Endothelial cell of umbilical vein (primary cell): Measurements from ENCODE around the gene ARHGEF17. TPM values are rescaled to one million over a fixed set of nuclear protein-coding genes. Genes with fewer than 3 reads are reported as not detected.

ENCODE experiments used
- BruUV-seq: library from RNA; stranded (reverse); fragments of 400-500 nt; replicated peaks from 2 replicates; lab custom pipeline; 2021; lab: Mats Ljungman, UMichigan
- CTCF ChIA-PET: fragments of 300-600, 350-600 bp; sonication (Branson Sonifier 250); formaldehyde crosslinking; loops from one replicate; lab custom pipeline; 2021; ENCODE audit warnings: antibody characterized with exemption, inconsistent platforms; lab: Charles Lee
- POLR2A ChIA-PET: fragments of 300-600, 350-600 bp; sonication (Branson Sonifier 250); formaldehyde crosslinking; loops from one replicate; lab custom pipeline; 2021; ENCODE audit warnings: antibody characterized with exemption, inconsistent platforms; lab: Charles Lee
- DNase-seq: peaks from one replicate; pipeline ENCODE4 v3.0.0-alpha.2; 2011; ENCODE audit warnings: low read depth, low spot score
- FAIRE-seq: peaks from 2 replicates; lab custom pipeline; 2011; peaks lifted over from hg19 to GRCh38; lab: Jason Lieb, UNC
- H2AFZ ChIP-seq: 2 replicates; pipeline ENCODE4 v1.6.0; 2012; ENCODE audit warnings: low read depth, low read length, control low read depth, inconsistent platforms
- H3K27ac ChIP-seq: 2 replicates; pipeline ENCODE4 v1.5.1; 2011; ENCODE audit warnings: low read depth, mild to moderate bottlenecking, control low read depth, low read length, moderate library complexity; ENCODE audit not compliant: insufficient read depth
- H3K27me3 ChIP-seq, 2 experiments: 2 replicates each; pipeline versions ENCODE4 v1.6.0 to v1.6.1; 2011; ENCODE audit warnings: low read length in 2 of 2, mixed read lengths in 1 of 2; ENCODE audit not compliant: control insufficient read depth in 2 of 2, insufficient read depth in 2 of 2
- H3K36me3 ChIP-seq, 2 experiments: 2 replicates in 1 of 2; 3 replicates in 1 of 2; pipeline ENCODE4 v1.5.1; 2011; ENCODE audit warnings: low read length in 2 of 2, mild to moderate bottlenecking in 1 of 2, moderate library complexity in 1 of 2; ENCODE audit not compliant: control insufficient read depth in 2 of 2, insufficient read depth in 2 of 2; ENCODE audit errors: extremely low read depth in 1 of 2
- H3K4me1 ChIP-seq: 3 replicates; pipeline ENCODE4 v1.5.1; 2011; ENCODE audit warnings: mild to moderate bottlenecking, low read length; ENCODE audit not compliant: control insufficient read depth, insufficient read depth; ENCODE audit errors: extremely low read depth
- H3K4me2 ChIP-seq: 2 replicates; pipeline ENCODE4 v1.6.1; 2011; ENCODE audit warnings: low read length, control low read depth, mixed read lengths; ENCODE audit not compliant: insufficient read depth
- H3K4me3 ChIP-seq, 3 experiments: fragments of 200-600 bp in 1 of 3; sonication (generic), shearing (Covaris generic) in 1 of 3; replicated peaks in 1 of 3; 2 replicates each; pipeline ENCODE4 v1.5.1; 2011 to 2016; ENCODE audit warnings: control low read depth in 3 of 3, low read length in 3 of 3, mild to moderate bottlenecking in 2 of 3, inconsistent platforms in 1 of 3, low read depth in 1 of 3, moderate library complexity in 1 of 3; ENCODE audit not compliant: insufficient read depth in 1 of 3
- H3K79me2 ChIP-seq: 2 replicates; pipeline ENCODE4 v1.6.0; 2012; ENCODE audit warnings: low read length, inconsistent platforms; ENCODE audit not compliant: control insufficient read depth, insufficient read depth
- H3K9ac ChIP-seq: replicated peaks from 2 replicates; pipeline ENCODE3; 2011; ENCODE audit warnings: low read length, control low read depth; ENCODE audit not compliant: insufficient read depth; ENCODE audit errors: extremely low read depth
- H3K9me1 ChIP-seq: replicated peaks from 3 replicates; pipeline ENCODE4 v1.6.0; 2011; ENCODE audit warnings: mild to moderate bottlenecking, low read length; ENCODE audit not compliant: control insufficient read depth, insufficient read depth; ENCODE audit errors: extremely low read depth
- H3K9me3 ChIP-seq: replicated peaks from 2 replicates; pipeline ENCODE4 v1.5.1; 2012; ENCODE audit warnings: low read length, inconsistent platforms; ENCODE audit not compliant: control insufficient read depth, insufficient read depth
- H4K20me1 ChIP-seq: replicated peaks from 2 replicates; pipeline ENCODE3; 2011; ENCODE audit warnings: mild to moderate bottlenecking, low read length; ENCODE audit not compliant: control insufficient read depth, insufficient read depth; ENCODE audit errors: extremely low read depth
- EZH2 ChIP-seq: IDR thresholded peaks from 2 replicates; pipeline ENCODE4 v1.6.1; 2012; ENCODE audit warnings: borderline replicate concordance, low read depth, mild to moderate bottlenecking, moderate library complexity, low read length, inconsistent platforms; ENCODE audit not compliant: severe bottlenecking
- FOS ChIP-seq: IDR thresholded peaks from 2 replicates; pipeline ENCODE4 v1.6.1; 2011; ENCODE audit warnings: mild to moderate bottlenecking, low read length, moderate library complexity, borderline replicate concordance; ENCODE audit not compliant: insufficient read depth
- JUN ChIP-seq: IDR thresholded peaks from 2 replicates; pipeline ENCODE4 v1.6.1; 2011; ENCODE audit warnings: borderline replicate concordance, low read depth; ENCODE audit not compliant: insufficient read length, insufficient read depth
- dilution Hi-C: fragments of 300-500 bp; cut with MboI; formaldehyde crosslinking; loops from one replicate; pipeline ENCODE4 v1.15.0; 2019; ENCODE audit warnings: low sequenced_read_pairs; ENCODE audit not compliant: extremely low pct_ligation_motif_present
- intact Hi-C: fragments of 100-400 bp; cut with micrococcal nuclease; formaldehyde crosslinking; loops from one replicate; pipeline ENCODE4 v1.10.0; 2022
- polyA plus RNA-seq, 4 experiments: library from polyadenylated mRNA; depleted of rRNA in 3 of 4; stranded (reverse) in 3 of 4; unstranded in 1 of 4; fragments of >200 nt; gene quantifications; 2 replicates each; pipeline versions ENCODE4 v1.2.1 to v1.2.3, GENCODE V29; 2011 to 2012; ENCODE audit warnings: missing spikeins in 1 of 4
- total RNA-seq: library from RNA; stranded (reverse); gene quantifications from 2 replicates; pipeline ENCODE4 v1.2.3, GENCODE V29; 2021
- TF ChIP-seq, protein P1 (sequence below): IDR thresholded peaks from 2 replicates; pipeline ENCODE4 v1.6.1; 2011; ENCODE audit not compliant: insufficient read depth, insufficient read length
- TF ChIP-seq, protein P2 (sequence below), 2 donors: IDR thresholded peaks; 1 replicate in 1 of 2; 2 replicates in 1 of 2; pipeline ENCODE4 v1.5.1; 2011; ENCODE audit warnings: low read length in 2 of 2, mild to moderate bottlenecking in 2 of 2, moderate library complexity in 2 of 2, control low read depth in 1 of 2, inconsistent platforms in 1 of 2, low read depth in 1 of 2; ENCODE audit not compliant: insufficient read depth in 1 of 2; ENCODE audit errors: extremely low read depth in 1 of 2

The ARHGEF17 gene
- total and polyA plus RNA-seq, 2 donors (not counting 3 experiments of a cell fraction or from before 2014, with no cell fraction given): 74.9 to 89.9 TPM

DNA sequence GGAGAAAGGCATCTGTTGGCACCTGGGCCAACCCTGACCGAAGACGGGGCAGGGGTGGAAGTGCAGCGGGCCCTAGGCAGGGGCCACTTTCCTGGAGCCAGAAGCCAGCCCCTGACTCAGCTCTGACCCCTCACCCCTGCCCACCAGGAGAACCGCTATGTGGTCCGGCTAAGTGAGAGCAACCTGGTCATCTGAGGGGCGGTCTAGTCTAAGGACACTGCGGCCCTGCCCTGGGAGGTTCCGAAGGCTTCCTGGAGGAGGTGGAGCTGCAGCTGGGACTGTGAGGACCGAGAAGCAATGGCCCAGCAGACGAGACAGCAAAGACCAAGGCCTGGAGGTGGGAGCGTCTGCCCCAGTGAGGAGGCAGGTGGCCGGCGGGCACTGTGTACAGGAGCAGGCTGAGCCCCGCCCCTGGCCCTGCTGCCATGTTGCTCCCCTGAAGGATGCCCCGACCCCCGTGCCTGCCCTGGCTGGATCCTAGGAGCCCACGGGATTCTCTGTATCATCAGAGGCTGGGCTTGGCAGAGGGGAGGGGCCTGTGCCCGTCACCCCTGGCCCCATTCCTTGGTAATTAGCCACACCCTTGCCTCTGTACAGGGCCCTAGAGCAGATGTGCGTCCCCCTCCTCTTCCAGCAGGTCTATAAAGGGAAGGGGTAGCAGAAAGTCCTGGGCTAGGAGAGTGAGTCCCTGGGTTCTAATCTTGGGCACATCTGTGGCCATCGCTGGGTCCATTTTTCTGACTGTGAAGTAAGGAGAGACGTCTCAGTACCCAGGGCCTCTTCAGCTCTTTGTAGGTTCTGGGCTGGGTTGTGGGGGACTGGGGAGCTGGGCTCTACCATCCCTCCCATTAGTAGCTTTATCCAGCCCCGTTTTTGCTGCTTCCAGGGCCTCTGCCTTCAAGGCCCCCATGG lies 87.5 kb downstream of the ARHGEF17 start:
- no peaks in the 10 kb centered on the region for H3K9me3 ChIP-seq
- no TSS peak for BruUV-seq
- H3K4me2 ChIP-seq: no peak overlapping the region
- FAIRE-seq (no peak), DNase-seq (no peak)
- ChIA-PET CTCF (interaction anchor here (1.4 to 6.2 kb wide), 5 partner anchors 41 to 265 kb away, joined by 4 to 253 read pairs (median 5); partner anchors contain the start of gene ARHGEF17), POLR2A (no interaction called here)
- TF ChIP-seq FOS: no peak
- TF ChIP-seq, protein P1, sequence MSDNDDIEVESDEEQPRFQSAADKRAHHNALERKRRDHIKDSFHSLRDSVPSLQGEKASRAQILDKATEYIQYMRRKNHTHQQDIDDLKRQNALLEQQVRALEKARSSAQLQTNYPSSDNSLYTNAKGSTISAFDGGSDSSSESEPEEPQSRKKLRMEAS: no peak
- no peak overlapping the region for H3K9ac ChIP-seq
- no peaks in the 10 kb centered on the region for H3K27me3 ChIP-seq
- H3K4me1 ChIP-seq: peaks cover 19% of the 10 kb centered on the region
- H3K9me1 ChIP-seq: no peaks in the 10 kb centered on the region
- H3K4me3 ChIP-seq: no peak overlapping the region
- H2AFZ ChIP-seq: no peak overlapping the region
- no peaks in the 10 kb centered on the region for H4K20me1 ChIP-seq
- H3K79me2 ChIP-seq: no peaks in the 10 kb centered on the region
- H3K27ac ChIP-seq: no peak overlapping the region
- intact Hi-C loops: no loop called here
- dilution Hi-C loops: no loop called here
- peaks cover 2 to 9% of the 10 kb centered on the region in 2 experiments for H3K36me3 ChIP-seq

DNA sequence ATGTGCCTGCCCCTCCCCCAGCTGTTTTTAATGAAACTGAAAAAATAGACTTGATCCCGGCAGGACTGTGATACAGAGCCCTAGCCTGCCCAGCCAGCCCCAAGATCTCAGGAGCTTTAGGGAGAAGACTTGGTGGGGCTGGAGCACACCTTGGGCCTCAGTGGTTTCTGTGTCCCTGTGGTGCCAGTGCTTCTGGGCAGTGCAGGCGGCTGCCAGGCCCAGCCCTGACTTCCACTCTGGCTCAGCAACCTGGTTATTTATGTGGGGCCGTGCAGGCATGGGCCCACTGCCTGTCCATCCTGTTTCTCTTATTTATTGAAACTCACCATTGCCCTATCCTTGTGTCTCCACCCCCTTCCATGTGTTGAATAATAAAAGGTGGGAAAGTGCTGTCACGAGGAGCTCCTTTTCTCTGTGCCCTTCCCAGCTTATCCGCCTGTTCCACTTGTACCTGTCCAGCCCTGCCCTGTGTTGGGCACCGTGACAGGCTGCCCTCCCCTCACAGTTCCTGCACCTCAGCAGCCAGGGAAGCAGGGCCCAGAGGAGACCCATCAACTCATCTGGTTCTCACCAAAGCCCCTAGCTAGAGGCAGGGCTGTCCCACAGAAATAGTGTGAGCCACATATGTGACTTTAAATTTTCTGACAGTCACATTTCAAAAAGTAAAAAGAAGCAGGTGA lies 88.3 kb downstream of the ARHGEF17 start:
- TF ChIP-seq EZH2 (no peak), JUN (no peak)
- TF ChIP-seq, protein P1: no peak
- TF ChIP-seq, protein P2, sequence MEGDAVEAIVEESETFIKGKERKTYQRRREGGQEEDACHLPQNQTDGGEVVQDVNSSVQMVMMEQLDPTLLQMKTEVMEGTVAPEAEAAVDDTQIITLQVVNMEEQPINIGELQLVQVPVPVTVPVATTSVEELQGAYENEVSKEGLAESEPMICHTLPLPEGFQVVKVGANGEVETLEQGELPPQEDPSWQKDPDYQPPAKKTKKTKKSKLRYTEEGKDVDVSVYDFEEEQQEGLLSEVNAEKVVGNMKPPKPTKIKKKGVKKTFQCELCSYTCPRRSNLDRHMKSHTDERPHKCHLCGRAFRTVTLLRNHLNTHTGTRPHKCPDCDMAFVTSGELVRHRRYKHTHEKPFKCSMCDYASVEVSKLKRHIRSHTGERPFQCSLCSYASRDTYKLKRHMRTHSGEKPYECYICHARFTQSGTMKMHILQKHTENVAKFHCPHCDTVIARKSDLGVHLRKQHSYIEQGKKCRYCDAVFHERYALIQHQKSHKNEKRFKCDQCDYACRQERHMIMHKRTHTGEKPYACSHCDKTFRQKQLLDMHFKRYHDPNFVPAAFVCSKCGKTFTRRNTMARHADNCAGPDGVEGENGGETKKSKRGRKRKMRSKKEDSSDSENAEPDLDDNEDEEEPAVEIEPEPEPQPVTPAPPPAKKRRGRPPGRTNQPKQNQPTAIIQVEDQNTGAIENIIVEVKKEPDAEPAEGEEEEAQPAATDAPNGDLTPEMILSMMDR (IDR thresholded peaks at IDR 0.05; ENCODE audit: extremely low read depth in 1 of 2, insufficient read depth in 1 of 2, low read depth in 1 of 2, low read length in 2 of 2): no peak
- POLR2A ChIA-PET: no interaction called here
- intact Hi-C loops (no loop called here), dilution Hi-C loops (no loop called here)
- H3K36me3 ChIP-seq: peaks cover 2 to 9% of the 10 kb centered on the region in 2 experiments
- H4K20me1 ChIP-seq: no peaks in the 10 kb centered on the region
- TSS peak; percentile 9 for BruUV-seq
- H3K27me3 ChIP-seq: no peaks in the 10 kb centered on the region
- H3K9ac ChIP-seq: no peak overlapping the region
- no peaks in the 10 kb centered on the region for H3K9me1 ChIP-seq
- FAIRE-seq (no peak), DNase-seq (no peak)
- CTCF ChIA-PET: interaction anchor here (0.9 to 6.2 kb wide), 6 partner anchors 9 to 264 kb away, joined by 3 to 253 read pairs (median 4); partner anchors contain the start of gene ARHGEF17
- no peaks in the 10 kb centered on the region for H3K79me2 ChIP-seq
- peaks cover 19% of the 10 kb centered on the region for H3K4me1 ChIP-seq
- no peak overlapping the region for H3K27ac ChIP-seq
- H3K9me3 ChIP-seq: no peaks in the 10 kb centered on the region
- H2AFZ ChIP-seq: no peak overlapping the region
- H3K4me2 ChIP-seq: no peak overlapping the region
- H3K4me3 ChIP-seq: no peak overlapping the region
